Endothelial cell of umbilical vein (primary cell): ENCODE data around the gene C19orf67. TPM values are rescaled to one million over a fixed set of nuclear protein-coding genes. Genes with fewer than 3 reads are reported as not detected.
"Not testable (repeated sequence)": the region's sequence is repeated elsewhere in the genome, so short reads cannot be mapped to it uniquely, and the experiment has no call there.

ENCODE experiments used
- BruUV-seq: library from RNA; stranded (reverse); fragments of 400-500 nt; replicated peaks from 2 replicates; lab custom pipeline; 2021; lab: Mats Ljungman, UMichigan
- CTCF ChIA-PET: fragments of 300-600, 350-600 bp; sonication (Branson Sonifier 250); formaldehyde crosslinking; loops from one replicate; lab custom pipeline; 2021; ENCODE audit warnings: antibody characterized with exemption, inconsistent platforms; lab: Charles Lee
- POLR2A ChIA-PET: fragments of 300-600, 350-600 bp; sonication (Branson Sonifier 250); formaldehyde crosslinking; loops from one replicate; lab custom pipeline; 2021; ENCODE audit warnings: antibody characterized with exemption, inconsistent platforms; lab: Charles Lee
- DNase-seq: peaks from one replicate; pipeline ENCODE4 v3.0.0-alpha.2; 2011; ENCODE audit warnings: low read depth, low spot score
- FAIRE-seq: peaks from 2 replicates; lab custom pipeline; 2011; peaks lifted over from hg19 to GRCh38; lab: Jason Lieb, UNC
- H2AFZ ChIP-seq: 2 replicates; pipeline ENCODE4 v1.6.0; 2012; ENCODE audit warnings: low read depth, low read length, control low read depth, inconsistent platforms
- H3K27ac ChIP-seq: 2 replicates; pipeline ENCODE4 v1.5.1; 2011; ENCODE audit warnings: low read depth, mild to moderate bottlenecking, control low read depth, low read length, moderate library complexity; ENCODE audit not compliant: insufficient read depth
- H3K27me3 ChIP-seq, 2 experiments: 2 replicates each; pipeline versions ENCODE4 v1.6.0 to v1.6.1; 2011; ENCODE audit warnings: low read length in 2 of 2, mixed read lengths in 1 of 2; ENCODE audit not compliant: control insufficient read depth in 2 of 2, insufficient read depth in 2 of 2
- H3K36me3 ChIP-seq, 2 experiments: 2 replicates in 1 of 2; 3 replicates in 1 of 2; pipeline ENCODE4 v1.5.1; 2011; ENCODE audit warnings: low read length in 2 of 2, mild to moderate bottlenecking in 1 of 2, moderate library complexity in 1 of 2; ENCODE audit not compliant: control insufficient read depth in 2 of 2, insufficient read depth in 2 of 2; ENCODE audit errors: extremely low read depth in 1 of 2
- H3K4me1 ChIP-seq: 3 replicates; pipeline ENCODE4 v1.5.1; 2011; ENCODE audit warnings: mild to moderate bottlenecking, low read length; ENCODE audit not compliant: control insufficient read depth, insufficient read depth; ENCODE audit errors: extremely low read depth
- H3K4me2 ChIP-seq: 2 replicates; pipeline ENCODE4 v1.6.1; 2011; ENCODE audit warnings: low read length, control low read depth, mixed read lengths; ENCODE audit not compliant: insufficient read depth
- H3K4me3 ChIP-seq, 3 experiments: fragments of 200-600 bp in 1 of 3; sonication (generic), shearing (Covaris generic) in 1 of 3; replicated peaks in 1 of 3; 2 replicates each; pipeline ENCODE4 v1.5.1; 2011 to 2016; ENCODE audit warnings: control low read depth in 3 of 3, low read length in 3 of 3, mild to moderate bottlenecking in 2 of 3, inconsistent platforms in 1 of 3, low read depth in 1 of 3, moderate library complexity in 1 of 3; ENCODE audit not compliant: insufficient read depth in 1 of 3
- H3K79me2 ChIP-seq: 2 replicates; pipeline ENCODE4 v1.6.0; 2012; ENCODE audit warnings: low read length, inconsistent platforms; ENCODE audit not compliant: control insufficient read depth, insufficient read depth
- H3K9ac ChIP-seq: replicated peaks from 2 replicates; pipeline ENCODE3; 2011; ENCODE audit warnings: low read length, control low read depth; ENCODE audit not compliant: insufficient read depth; ENCODE audit errors: extremely low read depth
- H3K9me1 ChIP-seq: replicated peaks from 3 replicates; pipeline ENCODE4 v1.6.0; 2011; ENCODE audit warnings: mild to moderate bottlenecking, low read length; ENCODE audit not compliant: control insufficient read depth, insufficient read depth; ENCODE audit errors: extremely low read depth
- H3K9me3 ChIP-seq: replicated peaks from 2 replicates; pipeline ENCODE4 v1.5.1; 2012; ENCODE audit warnings: low read length, inconsistent platforms; ENCODE audit not compliant: control insufficient read depth, insufficient read depth
- H4K20me1 ChIP-seq: replicated peaks from 2 replicates; pipeline ENCODE3; 2011; ENCODE audit warnings: mild to moderate bottlenecking, low read length; ENCODE audit not compliant: control insufficient read depth, insufficient read depth; ENCODE audit errors: extremely low read depth
- EZH2 ChIP-seq: IDR thresholded peaks from 2 replicates; pipeline ENCODE4 v1.6.1; 2012; ENCODE audit warnings: borderline replicate concordance, low read depth, mild to moderate bottlenecking, moderate library complexity, low read length, inconsistent platforms; ENCODE audit not compliant: severe bottlenecking
- FOS ChIP-seq: IDR thresholded peaks from 2 replicates; pipeline ENCODE4 v1.6.1; 2011; ENCODE audit warnings: mild to moderate bottlenecking, low read length, moderate library complexity, borderline replicate concordance; ENCODE audit not compliant: insufficient read depth
- GATA2 ChIP-seq: IDR thresholded peaks from 2 replicates; pipeline ENCODE4 v1.7.0; 2011; ENCODE audit warnings: low read depth, mild to moderate bottlenecking, moderate library complexity, mixed read lengths, low read length; ENCODE audit not compliant: insufficient read length, insufficient read depth
- MYC ChIP-seq: IDR thresholded peaks from one replicate; pipeline ENCODE4 v1.6.1; 2011; ENCODE audit warnings: mild to moderate bottlenecking, low read depth, low read length
- POLR2A ChIP-seq: IDR thresholded peaks from 2 replicates; pipeline ENCODE4 v1.6.1; 2012; ENCODE audit warnings: low read depth, mild to moderate bottlenecking, control low read depth, low read length
- dilution Hi-C: fragments of 300-500 bp; cut with MboI; formaldehyde crosslinking; loops from one replicate; pipeline ENCODE4 v1.15.0; 2019; ENCODE audit warnings: low sequenced_read_pairs; ENCODE audit not compliant: extremely low pct_ligation_motif_present
- intact Hi-C: fragments of 100-400 bp; cut with micrococcal nuclease; formaldehyde crosslinking; loops from one replicate; pipeline ENCODE4 v1.10.0; 2022
- polyA plus RNA-seq, 4 experiments: library from polyadenylated mRNA; depleted of rRNA in 3 of 4; stranded (reverse) in 3 of 4; unstranded in 1 of 4; fragments of >200 nt; gene quantifications; 2 replicates each; pipeline versions ENCODE4 v1.2.1 to v1.2.3, GENCODE V29; 2011 to 2012; ENCODE audit warnings: missing spikeins in 1 of 4
- total RNA-seq: library from RNA; stranded (reverse); gene quantifications from 2 replicates; pipeline ENCODE4 v1.2.3, GENCODE V29; 2021
- TF ChIP-seq, protein P1 (sequence below), 2 donors: IDR thresholded peaks; 1 replicate in 1 of 2; 2 replicates in 1 of 2; pipeline ENCODE4 v1.5.1; 2011; ENCODE audit warnings: low read length in 2 of 2, mild to moderate bottlenecking in 2 of 2, moderate library complexity in 2 of 2, control low read depth in 1 of 2, inconsistent platforms in 1 of 2, low read depth in 1 of 2; ENCODE audit not compliant: insufficient read depth in 1 of 2; ENCODE audit errors: extremely low read depth in 1 of 2
- TF ChIP-seq, protein P2 (sequence below): IDR thresholded peaks from 2 replicates; pipeline ENCODE4 v1.6.1; 2011; ENCODE audit not compliant: insufficient read depth, insufficient read length

Gene C19orf67
- total and polyA plus RNA-seq, 2 donors (not counting 3 experiments of a cell fraction or from before 2014, with no cell fraction given): 0.55 TPM; not detected in 1

DNA sequence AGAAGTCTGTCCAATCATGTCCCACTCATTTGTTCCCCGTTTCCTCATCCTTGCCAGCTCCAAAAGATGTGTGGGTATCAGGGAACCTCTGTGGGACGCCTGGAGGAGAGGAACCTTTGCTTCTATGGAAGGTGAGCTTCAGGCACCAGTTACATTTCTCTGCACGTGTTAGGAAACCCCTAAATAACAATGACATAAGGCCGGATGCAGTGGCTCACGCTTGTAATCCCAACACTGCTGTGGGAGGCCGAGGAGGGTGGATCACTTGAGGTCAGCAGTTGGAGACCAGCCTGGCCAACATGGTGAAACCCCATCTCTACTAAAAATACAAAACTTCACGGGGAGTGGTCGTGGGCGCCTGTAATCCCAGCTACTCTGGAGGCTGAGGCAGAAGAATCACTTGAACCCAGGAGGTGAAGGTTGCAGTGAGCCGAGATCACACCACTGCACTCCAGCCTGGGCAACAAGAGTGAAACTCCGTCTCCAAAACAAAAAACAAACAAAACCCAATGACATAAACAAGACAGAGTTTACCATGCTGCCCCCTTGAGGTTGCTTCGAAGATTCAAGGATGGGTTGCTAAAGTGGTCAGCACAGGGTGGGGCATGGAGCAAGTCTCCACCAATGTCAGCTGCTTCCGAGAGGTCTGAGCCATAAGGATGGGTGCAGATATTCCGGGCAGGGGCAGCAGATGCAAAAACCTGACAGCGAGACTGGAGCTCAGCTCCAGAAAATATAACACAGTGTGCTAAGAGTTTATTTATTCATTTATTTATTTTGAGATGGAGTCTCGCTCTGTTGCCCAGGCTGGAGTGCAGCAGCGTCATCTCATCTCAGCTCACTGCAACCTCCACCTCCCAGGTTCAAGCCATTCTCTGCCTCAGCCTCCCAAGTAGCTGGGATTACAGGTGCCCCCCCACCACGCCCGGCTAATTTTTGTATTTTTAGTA lies 42.6 kb downstream of the C19orf67 start:
- H3K27me3 ChIP-seq, H3K4me2 ChIP-seq, H3K9me3 ChIP-seq, H3K4me1 ChIP-seq, H3K79me2 ChIP-seq, H3K9me1 ChIP-seq, H4K20me1 ChIP-seq, BruUV-seq, H3K4me3 ChIP-seq, dilution Hi-C loops, H3K36me3 ChIP-seq: not testable (repeated sequence)
- H2AFZ ChIP-seq: peak overlapping the region; percentile 48
- TF ChIP-seq, protein P1, sequence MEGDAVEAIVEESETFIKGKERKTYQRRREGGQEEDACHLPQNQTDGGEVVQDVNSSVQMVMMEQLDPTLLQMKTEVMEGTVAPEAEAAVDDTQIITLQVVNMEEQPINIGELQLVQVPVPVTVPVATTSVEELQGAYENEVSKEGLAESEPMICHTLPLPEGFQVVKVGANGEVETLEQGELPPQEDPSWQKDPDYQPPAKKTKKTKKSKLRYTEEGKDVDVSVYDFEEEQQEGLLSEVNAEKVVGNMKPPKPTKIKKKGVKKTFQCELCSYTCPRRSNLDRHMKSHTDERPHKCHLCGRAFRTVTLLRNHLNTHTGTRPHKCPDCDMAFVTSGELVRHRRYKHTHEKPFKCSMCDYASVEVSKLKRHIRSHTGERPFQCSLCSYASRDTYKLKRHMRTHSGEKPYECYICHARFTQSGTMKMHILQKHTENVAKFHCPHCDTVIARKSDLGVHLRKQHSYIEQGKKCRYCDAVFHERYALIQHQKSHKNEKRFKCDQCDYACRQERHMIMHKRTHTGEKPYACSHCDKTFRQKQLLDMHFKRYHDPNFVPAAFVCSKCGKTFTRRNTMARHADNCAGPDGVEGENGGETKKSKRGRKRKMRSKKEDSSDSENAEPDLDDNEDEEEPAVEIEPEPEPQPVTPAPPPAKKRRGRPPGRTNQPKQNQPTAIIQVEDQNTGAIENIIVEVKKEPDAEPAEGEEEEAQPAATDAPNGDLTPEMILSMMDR (IDR thresholded peaks at IDR 0.05; ENCODE audit: extremely low read depth in 1 of 2, insufficient read depth in 1 of 2, low read depth in 1 of 2, low read length in 2 of 2): peak; percentile 59 to 63
- intact Hi-C loops: loop anchor here (1.0 to 10.0 kb wide), 4 partner anchors 36 to 448 kb away; partner anchors contain the start of genes DCAF15 and RFX1
- CTCF ChIA-PET: interaction anchor here (0.7 to 3.8 kb wide), 20 partner anchors 9 to 163 kb away, joined by 3 to 22 read pairs (median 4); partner anchors contain the start of genes ASF1B, IL27RA, RFX1 and RLN3
- H3K9ac ChIP-seq: peak overlapping the region; percentile 13
- peak; percentile 78 for DNase-seq
- H3K27ac ChIP-seq: peak overlapping the region; percentile 48
- FAIRE-seq: peak; percentile 69
- POLR2A ChIA-PET: interaction anchor here (0.7 kb wide), 1 partner anchor 819 kb away, joined by 3 read pairs; no protein-coding TSS in a partner anchor

DNA sequence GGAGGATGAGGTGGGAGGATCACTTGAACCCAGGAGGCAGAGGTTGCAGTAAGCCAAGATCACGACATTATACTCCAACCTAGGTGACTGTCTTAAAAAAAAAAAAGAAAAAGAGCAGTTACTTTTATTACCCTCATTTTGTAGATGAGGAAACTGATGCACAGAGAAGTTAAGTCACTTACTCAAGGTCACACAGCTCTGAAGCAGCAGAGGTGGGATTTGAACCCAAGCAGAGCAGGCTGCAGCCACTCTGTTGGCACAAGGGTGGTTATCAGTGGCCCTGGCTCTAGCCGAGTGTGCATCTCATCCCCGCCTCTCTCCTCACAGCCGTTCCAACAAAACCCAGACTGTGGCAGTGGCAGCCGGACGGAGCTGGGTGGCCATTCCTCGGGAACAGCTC lies 46.4 kb downstream of the C19orf67 start:
- no peak overlapping the region for H2AFZ ChIP-seq
- H3K4me2 ChIP-seq: no peak overlapping the region
- no peaks in the 10 kb centered on the region for H3K4me1 ChIP-seq
- H3K9ac ChIP-seq: no peak overlapping the region
- H3K27me3 ChIP-seq: no peaks in the 10 kb centered on the region
- no TSS peak for BruUV-seq
- dilution Hi-C loops (no loop called here), intact Hi-C loops (no loop called here)
- no peak overlapping the region for H3K4me3 ChIP-seq
- H3K9me1 ChIP-seq: no peaks in the 10 kb centered on the region
- no peaks in the 10 kb centered on the region for H4K20me1 ChIP-seq
- DNase-seq (no peak), FAIRE-seq (no peak)
- H3K36me3 ChIP-seq: no peaks in the 10 kb centered on the region
- H3K79me2 ChIP-seq: no peaks in the 10 kb centered on the region
- ChIA-PET POLR2A (no interaction called here), CTCF (interaction anchor here (0.9 to 3.1 kb wide), 4 partner anchors 8 to 178 kb away, joined by 3 to 12 read pairs (median 3); partner anchors contain the start of gene IL27RA)
- H3K27ac ChIP-seq: no peak overlapping the region
- TF ChIP-seq POLR2A: no peak
- TF ChIP-seq GATA2: no peak
- no peak for TF ChIP-seq FOS
- TF ChIP-seq, protein P2, sequence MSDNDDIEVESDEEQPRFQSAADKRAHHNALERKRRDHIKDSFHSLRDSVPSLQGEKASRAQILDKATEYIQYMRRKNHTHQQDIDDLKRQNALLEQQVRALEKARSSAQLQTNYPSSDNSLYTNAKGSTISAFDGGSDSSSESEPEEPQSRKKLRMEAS: no peak
- no peak for TF ChIP-seq MYC
- TF ChIP-seq EZH2: no peak
- no peaks in the 10 kb centered on the region for H3K9me3 ChIP-seq
